HL-60 (cell line): ENCODE measurements around the gene SEBOX.

ENCODE experiments used
- GABPA ChIP-seq: IDR thresholded peaks from 2 replicates; pipeline ENCODE4 v1.6.1; 2012; ENCODE audit warnings: low read depth
- POLR2AphosphoS5 ChIP-seq: IDR thresholded peaks from 2 replicates; pipeline ENCODE4 v1.6.1; 2012; ENCODE audit warnings: low read depth
- SPI1 ChIP-seq: IDR thresholded peaks from 2 replicates; pipeline ENCODE4 v1.6.1; 2012; ENCODE audit warnings: low read depth, mild to moderate bottlenecking, borderline replicate concordance
- TF ChIP-seq, protein P1 (sequence below): IDR thresholded peaks from one replicate; pipeline ENCODE4 v1.5.1; 2011; ENCODE audit warnings: low read length, control low read depth, inconsistent platforms; ENCODE audit not compliant: insufficient read depth
- TF ChIP-seq, protein P2 (sequence below): IDR thresholded peaks from 2 replicates; pipeline ENCODE4 v1.6.1; 2012; ENCODE audit warnings: low read depth; ENCODE audit not compliant: insufficient replicate concordance

- TF ChIP-seq, protein P1, sequence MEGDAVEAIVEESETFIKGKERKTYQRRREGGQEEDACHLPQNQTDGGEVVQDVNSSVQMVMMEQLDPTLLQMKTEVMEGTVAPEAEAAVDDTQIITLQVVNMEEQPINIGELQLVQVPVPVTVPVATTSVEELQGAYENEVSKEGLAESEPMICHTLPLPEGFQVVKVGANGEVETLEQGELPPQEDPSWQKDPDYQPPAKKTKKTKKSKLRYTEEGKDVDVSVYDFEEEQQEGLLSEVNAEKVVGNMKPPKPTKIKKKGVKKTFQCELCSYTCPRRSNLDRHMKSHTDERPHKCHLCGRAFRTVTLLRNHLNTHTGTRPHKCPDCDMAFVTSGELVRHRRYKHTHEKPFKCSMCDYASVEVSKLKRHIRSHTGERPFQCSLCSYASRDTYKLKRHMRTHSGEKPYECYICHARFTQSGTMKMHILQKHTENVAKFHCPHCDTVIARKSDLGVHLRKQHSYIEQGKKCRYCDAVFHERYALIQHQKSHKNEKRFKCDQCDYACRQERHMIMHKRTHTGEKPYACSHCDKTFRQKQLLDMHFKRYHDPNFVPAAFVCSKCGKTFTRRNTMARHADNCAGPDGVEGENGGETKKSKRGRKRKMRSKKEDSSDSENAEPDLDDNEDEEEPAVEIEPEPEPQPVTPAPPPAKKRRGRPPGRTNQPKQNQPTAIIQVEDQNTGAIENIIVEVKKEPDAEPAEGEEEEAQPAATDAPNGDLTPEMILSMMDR, result no peak
- TF ChIP-seq, protein P2, sequence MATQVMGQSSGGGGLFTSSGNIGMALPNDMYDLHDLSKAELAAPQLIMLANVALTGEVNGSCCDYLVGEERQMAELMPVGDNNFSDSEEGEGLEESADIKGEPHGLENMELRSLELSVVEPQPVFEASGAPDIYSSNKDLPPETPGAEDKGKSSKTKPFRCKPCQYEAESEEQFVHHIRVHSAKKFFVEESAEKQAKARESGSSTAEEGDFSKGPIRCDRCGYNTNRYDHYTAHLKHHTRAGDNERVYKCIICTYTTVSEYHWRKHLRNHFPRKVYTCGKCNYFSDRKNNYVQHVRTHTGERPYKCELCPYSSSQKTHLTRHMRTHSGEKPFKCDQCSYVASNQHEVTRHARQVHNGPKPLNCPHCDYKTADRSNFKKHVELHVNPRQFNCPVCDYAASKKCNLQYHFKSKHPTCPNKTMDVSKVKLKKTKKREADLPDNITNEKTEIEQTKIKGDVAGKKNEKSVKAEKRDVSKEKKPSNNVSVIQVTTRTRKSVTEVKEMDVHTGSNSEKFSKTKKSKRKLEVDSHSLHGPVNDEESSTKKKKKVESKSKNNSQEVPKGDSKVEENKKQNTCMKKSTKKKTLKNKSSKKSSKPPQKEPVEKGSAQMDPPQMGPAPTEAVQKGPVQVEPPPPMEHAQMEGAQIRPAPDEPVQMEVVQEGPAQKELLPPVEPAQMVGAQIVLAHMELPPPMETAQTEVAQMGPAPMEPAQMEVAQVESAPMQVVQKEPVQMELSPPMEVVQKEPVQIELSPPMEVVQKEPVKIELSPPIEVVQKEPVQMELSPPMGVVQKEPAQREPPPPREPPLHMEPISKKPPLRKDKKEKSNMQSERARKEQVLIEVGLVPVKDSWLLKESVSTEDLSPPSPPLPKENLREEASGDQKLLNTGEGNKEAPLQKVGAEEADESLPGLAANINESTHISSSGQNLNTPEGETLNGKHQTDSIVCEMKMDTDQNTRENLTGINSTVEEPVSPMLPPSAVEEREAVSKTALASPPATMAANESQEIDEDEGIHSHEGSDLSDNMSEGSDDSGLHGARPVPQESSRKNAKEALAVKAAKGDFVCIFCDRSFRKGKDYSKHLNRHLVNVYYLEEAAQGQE, result no peak
- TF ChIP-seq GABPA, result no peak
- no peak for TF ChIP-seq SPI1
- no peak for TF ChIP-seq POLR2AphosphoS5
Observed at GRCh38 chr17:28331891-28332420, 33.0 kb downstream of the SEBOX start.
